Keratinocyte (primary cell): Measurements from ENCODE around the gene NSA2. TPM values are rescaled to one million over a fixed set of nuclear protein-coding genes. Genes with fewer than 3 reads are reported as not detected.

ENCODE experiments used
- DNase-seq: peaks from one replicate; pipeline ENCODE4 v3.0.0-alpha.2; 2011; ENCODE audit warnings: low read depth, missing footprints, low spot score
- FAIRE-seq: peaks from 2 replicates; lab custom pipeline; 2011; peaks lifted over from hg19 to GRCh38; lab: Jason Lieb, UNC
- H2AFZ ChIP-seq: 2 replicates; pipeline ENCODE4 v1.6.0; 2012; ENCODE audit warnings: low read length, control low read depth, inconsistent platforms; ENCODE audit not compliant: control insufficient read depth
- H3K27ac ChIP-seq: 2 replicates; pipeline ENCODE4 v1.5.1; 2011; ENCODE audit warnings: low read length; ENCODE audit not compliant: control insufficient read depth, insufficient read depth
- H3K27me3 ChIP-seq: 3 replicates; pipeline ENCODE4 v1.6.0; 2011; ENCODE audit warnings: low read length; ENCODE audit not compliant: control insufficient read depth, insufficient read depth; ENCODE audit errors: extremely low read depth
- H3K36me3 ChIP-seq, 2 experiments: 2 replicates in 1 of 2; 3 replicates in 1 of 2; pipeline ENCODE4 v1.5.1; 2011; ENCODE audit warnings: low read length in 2 of 2, mild to moderate bottlenecking in 1 of 2; ENCODE audit not compliant: control insufficient read depth in 2 of 2, insufficient read depth in 2 of 2; ENCODE audit errors: extremely low read depth in 1 of 2
- H3K4me1 ChIP-seq: 3 replicates; pipeline ENCODE4 v1.5.1; 2011; ENCODE audit warnings: low read length; ENCODE audit not compliant: control insufficient read depth, insufficient read depth; ENCODE audit errors: extremely low read depth
- H3K4me2 ChIP-seq: 3 replicates; pipeline ENCODE4 v1.6.0; 2011; ENCODE audit warnings: low read depth, low read length; ENCODE audit not compliant: control insufficient read depth, insufficient read depth; ENCODE audit errors: extremely low read depth
- H3K4me3 ChIP-seq, 3 experiments: fragments of 200-600 bp in 1 of 3; sonication (generic) in 1 of 3; 2 replicates in 2 of 3; 3 replicates in 1 of 3; pipeline ENCODE4 v1.5.1; 2011 to 2016; ENCODE audit warnings: low read length in 3 of 3, mild to moderate bottlenecking in 3 of 3, control low read depth in 2 of 3, inconsistent platforms in 1 of 3, low read depth in 1 of 3, mixed read lengths in 1 of 3, mixed run types in 1 of 3, moderate library complexity in 1 of 3; ENCODE audit not compliant: control insufficient read depth in 2 of 3, insufficient read depth in 2 of 3; ENCODE audit errors: extremely low read depth in 1 of 3
- H3K79me2 ChIP-seq: 2 replicates; pipeline ENCODE4 v1.6.0; 2012; ENCODE audit warnings: low read length; ENCODE audit not compliant: control insufficient read depth, insufficient read depth
- H3K9ac ChIP-seq: 3 replicates; pipeline ENCODE4 v1.6.0; 2011; ENCODE audit warnings: low read length; ENCODE audit not compliant: control insufficient read depth, insufficient read depth; ENCODE audit errors: extremely low read depth
- H3K9me1 ChIP-seq: 3 replicates; pipeline ENCODE4 v1.6.0; 2011; ENCODE audit warnings: low read length; ENCODE audit not compliant: control insufficient read depth, insufficient read depth; ENCODE audit errors: extremely low read depth
- H3K9me3 ChIP-seq: 2 replicates; pipeline ENCODE4 v1.5.1; 2012; ENCODE audit warnings: low read depth, low read length; ENCODE audit not compliant: control insufficient read depth
- H4K20me1 ChIP-seq: 3 replicates; pipeline ENCODE4 v1.6.0; 2011; ENCODE audit warnings: low read length; ENCODE audit not compliant: control insufficient read depth, insufficient read depth; ENCODE audit errors: extremely low read depth
- EZH2 ChIP-seq: IDR thresholded peaks from one replicate; pipeline ENCODE4 v1.6.1; 2012; ENCODE audit warnings: inconsistent platforms, mild to moderate bottlenecking, low read length, moderate library complexity
- dilution Hi-C: fragments of 300-500 bp; cut with MboI; formaldehyde crosslinking; loops from one replicate; pipeline ENCODE4 v1.7.0; 2020; ENCODE audit warnings: low sequenced_read_pairs; ENCODE audit not compliant: extremely low pct_ligation_motif_present
- polyA minus RNA-seq, 3 experiments: library from RNA; depleted of rRNA, polyadenylated mRNA; stranded (reverse); fragments of >200 nt; gene quantifications; 1 replicate in 1 of 3; 2 replicates in 1 of 3; 3 replicates in 1 of 3; pipeline ENCODE4 v1.2.3, GENCODE V29; 2011
- polyA plus RNA-seq, 5 experiments: library from polyadenylated mRNA; depleted of rRNA in 3 of 5; stranded (reverse) in 3 of 5; stranded (forward) in 1 of 5; unstranded in 1 of 5; fragments of >200 nt; gene quantifications; 1 replicate in 1 of 5; 2 replicates in 3 of 5; 3 replicates in 1 of 5; pipeline versions ENCODE4 v1.2.1 to v1.2.3, GENCODE V29; 2011 to 2012; ENCODE audit warnings: missing spikeins in 2 of 5, low read depth in 1 of 5, low replicate concordance in 1 of 5
- TF ChIP-seq, protein P1 (sequence below), 3 experiments: IDR thresholded peaks in 1 of 3; conservative IDR thresholded peaks in 1 of 3; optimal IDR thresholded peaks in 1 of 3; 2 replicates in 2 of 3; 3 replicates in 1 of 3; pipeline versions ENCODE3 to v1.5.1; 2011; ENCODE audit warnings: low read length in 3 of 3, mild to moderate bottlenecking in 3 of 3, moderate library complexity in 2 of 3, control low read depth in 1 of 3, inconsistent platforms in 1 of 3; ENCODE audit not compliant: insufficient read depth in 2 of 3; ENCODE audit errors: extremely low read depth in 1 of 3

Gene NSA2
- polyA plus RNA-seq, result 46.0 to 107 TPM (median 85.7 TPM) in 3 replicates
- polyA plus RNA-seq (2011; ENCODE audit: low read depth), result 185 TPM
- 86.7 and 96.3 TPM in 2 replicates for polyA plus RNA-seq (2011; cell fraction: cytosol; rRNA removed)
- 13.9 and 37.6 TPM in 2 replicates for polyA plus RNA-seq (2011; cell fraction: nucleus; rRNA removed)
- polyA plus RNA-seq (2012; ENCODE audit: low replicate concordance), result 56.1 and 96.8 TPM in 2 replicates
- 1.3 to 8.5 TPM (median 3.8 TPM) in 3 replicates for polyA minus RNA-seq
- polyA minus RNA-seq (2011; cell fraction: cytosol; rRNA and poly(A)+ RNA removed), result 60.8 TPM
- 4.4 and 9.3 TPM in 2 replicates for polyA minus RNA-seq (2011; cell fraction: nucleus; rRNA and poly(A)+ RNA removed)

- peak within 1 kb of the TSS; percentile 96 for H3K9ac ChIP-seq
- no peak for TF ChIP-seq EZH2
- TF ChIP-seq, protein P1, sequence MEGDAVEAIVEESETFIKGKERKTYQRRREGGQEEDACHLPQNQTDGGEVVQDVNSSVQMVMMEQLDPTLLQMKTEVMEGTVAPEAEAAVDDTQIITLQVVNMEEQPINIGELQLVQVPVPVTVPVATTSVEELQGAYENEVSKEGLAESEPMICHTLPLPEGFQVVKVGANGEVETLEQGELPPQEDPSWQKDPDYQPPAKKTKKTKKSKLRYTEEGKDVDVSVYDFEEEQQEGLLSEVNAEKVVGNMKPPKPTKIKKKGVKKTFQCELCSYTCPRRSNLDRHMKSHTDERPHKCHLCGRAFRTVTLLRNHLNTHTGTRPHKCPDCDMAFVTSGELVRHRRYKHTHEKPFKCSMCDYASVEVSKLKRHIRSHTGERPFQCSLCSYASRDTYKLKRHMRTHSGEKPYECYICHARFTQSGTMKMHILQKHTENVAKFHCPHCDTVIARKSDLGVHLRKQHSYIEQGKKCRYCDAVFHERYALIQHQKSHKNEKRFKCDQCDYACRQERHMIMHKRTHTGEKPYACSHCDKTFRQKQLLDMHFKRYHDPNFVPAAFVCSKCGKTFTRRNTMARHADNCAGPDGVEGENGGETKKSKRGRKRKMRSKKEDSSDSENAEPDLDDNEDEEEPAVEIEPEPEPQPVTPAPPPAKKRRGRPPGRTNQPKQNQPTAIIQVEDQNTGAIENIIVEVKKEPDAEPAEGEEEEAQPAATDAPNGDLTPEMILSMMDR (optimal IDR thresholded peaks at IDR 0.05 in 1 of 3, IDR thresholded peaks at IDR 0.05 in 1 of 3, conservative IDR thresholded peaks at IDR 0.05 in 1 of 3; ENCODE audit: extremely low read depth in 1 of 3, insufficient read depth in 2 of 3, low read length in 3 of 3), result no peak
These were observed at the start of gene NSA2, which contains the start of gene GFM2 for GRCh38 chr5:74766849-74767578. Gene NSA2, plus strand, starts transcription at chr5:74767249. Its CDS starts 112 bp downstream, at chr5:74767361. Gene GFM2, minus strand, starts transcription at chr5:74767117. Its CDS starts 3,375 bp downstream, at chr5:74763742.

DNA sequence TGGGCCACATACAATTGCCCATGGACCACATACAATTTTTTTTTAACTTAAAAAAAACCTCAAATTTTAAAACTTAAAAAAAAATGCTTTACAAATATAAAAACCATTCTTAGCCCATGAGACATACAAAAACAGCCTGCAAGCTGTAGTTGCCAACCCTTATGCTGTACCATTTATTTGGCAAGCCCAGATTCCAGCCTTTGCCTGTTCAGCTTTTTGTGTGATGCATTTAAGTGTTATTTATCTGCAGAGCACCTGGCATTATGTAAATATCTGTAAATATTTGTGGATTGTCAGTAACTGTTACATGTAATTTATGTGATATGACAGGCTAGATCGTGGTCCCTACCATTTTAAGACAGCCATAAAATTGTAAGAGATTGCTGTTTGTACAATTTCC lies 49.5 kb upstream of the NSA2 start:
- Histone ChIP-seq H3K79me2 (no peaks in the 10 kb centered on the region), H4K20me1 (no peaks in the 10 kb centered on the region), H3K27me3 (no peaks in the 10 kb centered on the region), H3K27ac (no peak overlapping the region), H3K9me1 (no peaks in the 10 kb centered on the region), H3K4me3 (no peak overlapping the region), H3K36me3 (peaks cover 11% of the 10 kb centered on the region in 2 experiments), H3K4me1 (no peaks in the 10 kb centered on the region), H3K9me3 (no peaks in the 10 kb centered on the region), H3K4me2 (no peak overlapping the region), H2AFZ (no peak overlapping the region), H3K9ac (no peak overlapping the region)
- FAIRE-seq, result no peak
- TF ChIP-seq EZH2, result no peak
- TF ChIP-seq, protein P1 (optimal IDR thresholded peaks at IDR 0.05 in 1 of 3, IDR thresholded peaks at IDR 0.05 in 1 of 3, conservative IDR thresholded peaks at IDR 0.05 in 1 of 3; ENCODE audit: extremely low read depth in 1 of 3, insufficient read depth in 2 of 3, low read length in 3 of 3), result no peak
- dilution Hi-C loops, result no loop called here
- no peak for DNase-seq

More at GRCh38 chr5:74766849-74767578, at the start of gene NSA2, which contains the start of gene GFM2:
- DNase-seq (peak; percentile 66), FAIRE-seq (peak; percentile 44)
- H3K9me1 ChIP-seq, result no peaks in the 10 kb centered on the region
- H2AFZ ChIP-seq, result peak within 1 kb of the TSS; percentile 98
- H3K79me2 ChIP-seq, result peaks cover 49% of the 10 kb centered on the region
- H3K36me3 ChIP-seq, result peaks cover 0 to 3% of the 10 kb centered on the region in 2 experiments
- H3K9me3 ChIP-seq, result no peaks in the 10 kb centered on the region
- H3K4me1 ChIP-seq, result peaks cover 47% of the 10 kb centered on the region
- H3K4me3 ChIP-seq, result peak within 1 kb of the TSS; percentile 76 to 100 (median 99)
- no peaks in the 10 kb centered on the region for H4K20me1 ChIP-seq
- dilution Hi-C loops, result no loop called here
- peak within 1 kb of the TSS; percentile 89 for H3K4me2 ChIP-seq
- peak within 1 kb of the TSS; percentile 96 for H3K27ac ChIP-seq
- H3K27me3 ChIP-seq, result no peaks in the 10 kb centered on the region
